ENCODE measurements around the gene HHIPL1. TPM values are rescaled to one million over a fixed set of nuclear protein-coding genes. Genes with fewer than 3 reads are reported as not detected.

The HHIPL1 gene
- total RNA-seq, 5 donors from 2014 or later (not counting 1 experiment from before 2014, with no cell fraction given), result 0.05 to 0.35 (median 0.23) TPM

DNA sequence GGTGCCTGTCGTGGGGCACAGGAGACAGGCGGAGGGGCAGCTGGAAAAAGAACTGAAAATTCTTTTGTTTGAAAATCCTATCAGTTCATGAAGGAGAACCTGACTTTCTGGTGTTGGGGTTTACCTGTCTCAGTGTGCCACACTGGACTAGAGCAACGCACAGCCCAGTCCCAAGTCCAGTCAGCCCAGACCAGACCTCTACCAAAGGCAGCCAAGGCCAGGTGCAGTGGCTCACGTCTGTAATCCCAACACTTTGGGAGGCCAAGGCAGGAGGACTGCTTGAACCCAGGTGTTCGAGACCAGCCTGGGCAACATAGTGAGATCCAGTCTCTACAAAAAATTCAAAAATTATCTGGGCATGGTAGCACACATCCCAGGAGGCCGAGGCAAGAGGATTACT is 45.5 kb upstream of the HHIPL1 start:
- no peaks in the 10 kb centered on the region for H3K9me3 Mint-ChIP-seq
- WGBS (ENCODE audit: insufficient coverage), result 76% methylated on average over 5 of the region's 6 CpGs
- ChIA-PET POLR2A (no interaction called here), CTCF (no interaction called here)
- Histone ChIP-seq H3K27ac (ENCODE audit: low read length) (no peak overlapping the region), H3K9me3 (no peaks in the 10 kb centered on the region), H3K36me3 (ENCODE audit: control insufficient read depth in 2 of 2, extremely low read depth in 1 of 2, insufficient read depth in 1 of 2, low read length in 1 of 2) (no peaks in the 10 kb centered on the region), H3K4me1 (ENCODE audit: control insufficient read depth in 1 of 2, extremely low read depth in 1 of 2, insufficient read depth in 2 of 2, low read length in 2 of 2) (peaks cover 0 to 31% of the 10 kb centered on the region in 2 experiments), H3K27me3 (replicated peaks in 1 of 2; ENCODE audit: control insufficient read depth in 2 of 2, extremely low read depth in 1 of 2, insufficient read depth in 2 of 2, low read length in 1 of 2) (peaks cover 0 to 2% of the 10 kb centered on the region in 2 experiments), H3K4me3 (ENCODE audit: control insufficient read depth in 1 of 2, extremely low read depth in 1 of 2, low read length in 1 of 2) (no peak overlapping the region)
- H3K27ac Mint-ChIP-seq, result no peak overlapping the region
- H3K27me3 Mint-ChIP-seq, result no peaks in the 10 kb centered on the region
- no peaks in the 10 kb centered on the region for H3K36me3 Mint-ChIP-seq
- H3K4me1 Mint-ChIP-seq, result peaks cover 38 to 55% (median 40%) of the 10 kb centered on the region in 3 donors
- ATAC-seq (replicated peaks in 1 of 4) (no peak), DNase-seq (no peak)
- H3K4me3 Mint-ChIP-seq, result no peak overlapping the region

DNA sequence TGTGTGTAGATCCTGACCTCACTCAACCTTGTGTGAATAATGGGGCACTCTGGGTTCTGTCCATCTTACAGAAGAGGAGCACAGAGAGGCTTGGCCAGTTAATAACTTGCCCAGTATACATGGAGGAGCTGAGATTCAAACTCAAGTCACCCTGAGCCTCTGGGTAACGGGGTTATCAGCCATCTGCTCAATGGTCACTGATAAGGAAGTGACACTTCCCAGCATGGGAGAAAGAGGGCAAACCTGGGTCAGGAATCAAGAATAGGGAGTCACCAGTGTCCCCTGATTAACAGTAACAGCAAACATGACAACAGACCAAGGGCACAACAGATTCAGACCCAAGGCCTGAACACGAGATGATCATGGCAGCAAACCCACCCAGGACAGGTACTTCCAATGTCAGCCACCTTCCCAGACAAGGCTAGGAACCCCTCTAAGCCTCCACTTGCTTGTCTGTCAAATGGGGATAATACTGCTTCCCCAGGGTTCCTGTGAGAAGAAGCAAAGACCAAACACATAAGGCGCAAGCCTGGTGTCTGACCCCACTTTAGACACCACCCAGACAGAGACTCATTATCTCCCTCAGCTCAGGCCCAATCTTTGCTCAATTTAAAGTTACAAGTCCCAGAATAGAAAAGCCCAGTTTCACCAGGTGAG is 44.6 kb upstream of the HHIPL1 start:
- Histone ChIP-seq H3K4me3 (ENCODE audit: control insufficient read depth in 1 of 2, extremely low read depth in 1 of 2, low read length in 1 of 2) (no peak overlapping the region), H3K27me3 (replicated peaks in 1 of 2; ENCODE audit: control insufficient read depth in 2 of 2, extremely low read depth in 1 of 2, insufficient read depth in 2 of 2, low read length in 1 of 2) (peaks cover 0 to 2% of the 10 kb centered on the region in 2 experiments), H3K4me1 (ENCODE audit: control insufficient read depth in 1 of 2, extremely low read depth in 1 of 2, insufficient read depth in 2 of 2, low read length in 2 of 2) (peaks cover 0 to 22% of the 10 kb centered on the region in 2 experiments), H3K36me3 (ENCODE audit: control insufficient read depth in 2 of 2, extremely low read depth in 1 of 2, insufficient read depth in 1 of 2, low read length in 1 of 2) (no peaks in the 10 kb centered on the region), H3K9me3 (no peaks in the 10 kb centered on the region), H3K27ac (ENCODE audit: low read length) (no peak overlapping the region)
- ATAC-seq (replicated peaks in 1 of 4) (no peak), DNase-seq (no peak)
- H3K27me3 Mint-ChIP-seq, result no peaks in the 10 kb centered on the region
- no peaks in the 10 kb centered on the region for H3K36me3 Mint-ChIP-seq
- WGBS (ENCODE audit: insufficient coverage), result 88% methylated on average over 2 of the region's 3 CpGs
- no peaks in the 10 kb centered on the region for H3K9me3 Mint-ChIP-seq
- ChIA-PET CTCF (interaction anchor here in 1 of 2 donors (0.6 kb wide), 1 partner anchor 11 kb away, joined by 3 read pairs; no protein-coding TSS in a partner anchor), POLR2A (no interaction called here)
- H3K4me1 Mint-ChIP-seq, result peaks cover 32 to 46% (median 37%) of the 10 kb centered on the region in 3 donors
- H3K27ac Mint-ChIP-seq, result peak overlapping the region; percentile 39 to 57
- H3K4me3 Mint-ChIP-seq, result no peak overlapping the region

DNA sequence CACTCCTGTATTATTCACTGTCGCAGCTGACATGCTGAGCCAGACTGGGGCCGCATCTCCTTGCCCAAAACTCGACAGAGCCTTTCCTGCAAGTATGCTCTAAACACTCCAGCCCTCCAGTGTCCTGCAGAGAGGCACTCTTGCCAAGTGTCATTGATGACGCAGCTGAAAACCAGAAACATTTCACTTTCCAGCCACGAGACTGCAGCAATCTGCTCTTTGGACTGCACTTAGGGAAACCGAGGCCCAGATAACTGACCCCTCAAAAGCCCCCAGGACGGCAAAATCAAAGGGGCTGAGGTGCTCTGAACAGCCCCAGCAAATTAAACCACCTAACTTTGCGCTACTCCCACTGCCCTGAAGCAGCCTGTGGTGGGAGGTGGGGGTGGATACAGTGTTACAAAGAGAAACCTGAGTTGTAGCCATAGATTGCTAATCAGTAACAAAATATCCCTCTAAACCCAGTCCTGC is 43.5 kb upstream of the HHIPL1 start:
- peak overlapping the region; percentile 67 to 77 (median 70) for H3K4me3 Mint-ChIP-seq
- Histone ChIP-seq H3K9me3 (no peaks in the 10 kb centered on the region), H3K4me3 (ENCODE audit: control insufficient read depth in 1 of 2, extremely low read depth in 1 of 2, low read length in 1 of 2) (no peak overlapping the region), H3K36me3 (ENCODE audit: control insufficient read depth in 2 of 2, extremely low read depth in 1 of 2, insufficient read depth in 1 of 2, low read length in 1 of 2) (no peaks in the 10 kb centered on the region), H3K27ac (ENCODE audit: low read length) (no peak overlapping the region), H3K4me1 (ENCODE audit: control insufficient read depth in 1 of 2, extremely low read depth in 1 of 2, insufficient read depth in 2 of 2, low read length in 2 of 2) (peaks cover 2 to 27% of the 10 kb centered on the region in 2 experiments), H3K27me3 (replicated peaks in 1 of 2; ENCODE audit: control insufficient read depth in 2 of 2, extremely low read depth in 1 of 2, insufficient read depth in 2 of 2, low read length in 1 of 2) (peaks cover 0 to 2% of the 10 kb centered on the region in 2 experiments)
- peaks cover 33 to 46% (median 42%) of the 10 kb centered on the region in 3 donors for H3K4me1 Mint-ChIP-seq
- POLR2A ChIA-PET, result interaction anchor here in 1 of 2 donors (0.6 kb wide), 1 partner anchor 89 kb away, joined by 5 read pairs; no protein-coding TSS in a partner anchor
- DNase-seq (no peak), ATAC-seq (replicated peaks in 1 of 4) (no peak)
- CTCF ChIA-PET, result no interaction called here
- 77% methylated on average over 5 of the region's 8 CpGs for WGBS (ENCODE audit: insufficient coverage)
- no peaks in the 10 kb centered on the region for H3K9me3 Mint-ChIP-seq
- no peaks in the 10 kb centered on the region for H3K27me3 Mint-ChIP-seq
- peak overlapping the region in 1 of 2 donors; percentile 57 for H3K27ac Mint-ChIP-seq
- H3K36me3 Mint-ChIP-seq, result no peaks in the 10 kb centered on the region

DNA sequence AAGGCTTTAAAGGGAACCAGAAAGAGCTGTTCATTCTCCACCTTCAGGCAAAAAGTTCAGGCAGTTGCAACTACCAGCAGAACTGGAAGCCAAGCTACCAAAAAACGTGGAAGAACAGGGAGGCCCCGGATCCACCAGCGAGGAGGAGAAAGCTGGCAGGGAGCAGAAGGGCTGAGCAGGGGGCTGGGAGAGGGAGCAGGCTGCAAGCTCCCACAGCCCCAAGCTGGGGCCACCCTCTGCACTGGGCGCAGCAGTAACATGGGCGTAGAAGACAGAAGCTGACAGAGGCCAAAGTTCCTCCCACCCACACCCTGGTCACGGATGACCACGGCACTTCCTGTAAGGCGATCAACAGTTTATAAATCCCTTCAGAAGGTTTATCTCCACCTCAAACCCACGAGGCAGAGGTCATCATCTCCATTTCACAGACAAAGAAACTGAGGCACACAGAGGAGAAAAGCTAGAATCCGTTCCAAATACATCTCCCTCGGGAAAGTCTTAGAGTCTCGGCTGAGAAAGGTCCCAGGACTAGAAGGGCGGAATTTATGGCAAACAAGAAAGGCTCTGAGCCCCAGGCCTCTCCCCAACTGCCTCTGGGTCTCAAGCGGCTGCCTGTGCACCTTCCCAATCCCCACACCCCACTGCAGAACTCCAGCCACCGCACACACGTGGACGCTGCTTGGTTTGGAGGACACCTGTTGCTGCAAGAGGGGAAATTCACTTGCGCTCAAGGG is 42.7 kb upstream of the HHIPL1 start:
- CTCF ChIA-PET, result no interaction called here
- Mint-ChIP-seq H3K4me1 (peaks cover 34 to 50% (median 42%) of the 10 kb centered on the region in 3 donors), H3K27ac (peak overlapping the region in 1 of 2 donors; percentile 57)

DNA sequence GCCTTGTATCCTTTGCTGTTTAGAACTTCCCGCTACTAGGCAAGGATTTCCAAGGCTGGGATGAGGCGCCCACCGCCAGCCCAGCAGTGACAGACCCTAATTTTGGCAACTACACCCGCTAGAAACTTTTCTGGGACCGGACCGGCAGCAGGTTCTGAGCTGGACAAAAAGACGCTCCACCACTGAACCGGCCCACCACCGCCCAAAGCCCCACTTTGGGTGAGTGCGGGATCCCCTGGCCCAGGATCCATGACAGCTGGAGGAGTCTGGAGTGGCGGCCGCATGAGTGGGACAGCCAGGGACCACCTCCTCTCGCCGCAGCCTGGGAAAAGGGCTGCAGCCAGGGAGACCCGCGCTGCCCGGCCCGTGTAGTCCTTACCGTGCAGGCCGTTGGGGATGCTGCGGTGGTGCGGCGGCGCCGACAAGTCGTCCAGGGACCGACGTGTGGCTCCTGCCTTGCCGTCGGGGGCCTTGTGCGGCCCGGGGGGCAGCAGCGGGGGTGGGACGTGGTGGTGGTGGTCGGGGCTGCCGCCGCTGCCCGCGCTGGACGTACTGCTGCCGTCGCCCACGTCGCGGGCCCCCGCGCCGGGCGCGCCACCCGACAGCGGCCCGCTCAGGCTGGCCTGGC is 42.0 kb upstream of the HHIPL1 start:
- peaks cover 34 to 46% (median 36%) of the 10 kb centered on the region in 3 donors for H3K4me1 Mint-ChIP-seq
- Histone ChIP-seq H3K9me3 (no peaks in the 10 kb centered on the region), H3K4me1 (ENCODE audit: control insufficient read depth in 1 of 2, extremely low read depth in 1 of 2, insufficient read depth in 2 of 2, low read length in 2 of 2) (peaks cover 2 to 27% of the 10 kb centered on the region in 2 experiments), H3K4me3 (ENCODE audit: control insufficient read depth in 1 of 2, extremely low read depth in 1 of 2, low read length in 1 of 2) (no peak overlapping the region), H3K27me3 (replicated peaks in 1 of 2; ENCODE audit: control insufficient read depth in 2 of 2, extremely low read depth in 1 of 2, insufficient read depth in 2 of 2, low read length in 1 of 2) (peaks cover 0 to 2% of the 10 kb centered on the region in 2 experiments), H3K27ac (ENCODE audit: low read length) (no peak overlapping the region), H3K36me3 (ENCODE audit: control insufficient read depth in 2 of 2, extremely low read depth in 1 of 2, insufficient read depth in 1 of 2, low read length in 1 of 2) (no peaks in the 10 kb centered on the region)
- POLR2A ChIA-PET, result interaction anchor here in 1 of 2 donors (1.1 kb wide), 1 partner anchor 122 kb away, joined by 5 read pairs; the partner anchor contains the start of genes CCNK and SETD3
- 54% methylated on average over 53 of the region's 53 CpGs for WGBS (ENCODE audit: insufficient coverage)
- no peak for ATAC-seq (replicated peaks in 1 of 4)
- no peaks in the 10 kb centered on the region for H3K36me3 Mint-ChIP-seq
- no peaks in the 10 kb centered on the region for H3K9me3 Mint-ChIP-seq
- peak overlapping the region; percentile 67 to 77 (median 70) for H3K4me3 Mint-ChIP-seq
- DNase-seq, result peak in 1 of 35 experiments; percentile 14
- CTCF ChIA-PET, result interaction anchor here in 1 of 2 donors (0.9 kb wide), 1 partner anchor 122 kb away, joined by 3 read pairs; the partner anchor contains the start of genes CCNK and SETD3
- no peaks in the 10 kb centered on the region for H3K27me3 Mint-ChIP-seq
- H3K27ac Mint-ChIP-seq, result no peak overlapping the region

More for the DNA sequence above, 42.7 kb upstream of the HHIPL1 start:
- WGBS (ENCODE audit: insufficient coverage), result 71% methylated on average over 16 of the region's 18 CpGs
- H3K9me3 Mint-ChIP-seq, result no peaks in the 10 kb centered on the region
- ATAC-seq (replicated peaks in 1 of 4) (no peak), DNase-seq (no peak)
- Histone ChIP-seq H3K27ac (ENCODE audit: low read length) (no peak overlapping the region), H3K36me3 (ENCODE audit: control insufficient read depth in 2 of 2, extremely low read depth in 1 of 2, insufficient read depth in 1 of 2, low read length in 1 of 2) (no peaks in the 10 kb centered on the region), H3K4me1 (ENCODE audit: control insufficient read depth in 1 of 2, extremely low read depth in 1 of 2, insufficient read depth in 2 of 2, low read length in 2 of 2) (peaks cover 2 to 27% of the 10 kb centered on the region in 2 experiments), H3K9me3 (no peaks in the 10 kb centered on the region), H3K27me3 (replicated peaks in 1 of 2; ENCODE audit: control insufficient read depth in 2 of 2, extremely low read depth in 1 of 2, insufficient read depth in 2 of 2, low read length in 1 of 2) (peaks cover 0 to 2% of the 10 kb centered on the region in 2 experiments), H3K4me3 (ENCODE audit: control insufficient read depth in 1 of 2, extremely low read depth in 1 of 2, low read length in 1 of 2) (no peak overlapping the region)
- H3K4me3 Mint-ChIP-seq, result peak overlapping the region; percentile 67 to 77 (median 70)
- H3K36me3 Mint-ChIP-seq, result no peaks in the 10 kb centered on the region
- POLR2A ChIA-PET, result no interaction called here
- H3K27me3 Mint-ChIP-seq, result no peaks in the 10 kb centered on the region
